Activated CD4-positive, alpha-beta T cell treated with anti-CD3 and anti-CD28 coated beads, Interleukin-2, Interleukin-6, amounts not matched to agents 100 ng/mL and 50 ng/mL, durations not matched to agents 16 hours and 8 hours (primary cell): ENCODE results near the gene ETS1.
"Not testable (repeated sequence)": the region's sequence is repeated elsewhere in the genome, so short reads cannot be mapped to it uniquely, and the experiment has no call there.

Experiments
- DNase-seq: peaks from one replicate; pipeline ENCODE4 v3.0.0-alpha.2; 2020

Gene ETS1

DNA sequence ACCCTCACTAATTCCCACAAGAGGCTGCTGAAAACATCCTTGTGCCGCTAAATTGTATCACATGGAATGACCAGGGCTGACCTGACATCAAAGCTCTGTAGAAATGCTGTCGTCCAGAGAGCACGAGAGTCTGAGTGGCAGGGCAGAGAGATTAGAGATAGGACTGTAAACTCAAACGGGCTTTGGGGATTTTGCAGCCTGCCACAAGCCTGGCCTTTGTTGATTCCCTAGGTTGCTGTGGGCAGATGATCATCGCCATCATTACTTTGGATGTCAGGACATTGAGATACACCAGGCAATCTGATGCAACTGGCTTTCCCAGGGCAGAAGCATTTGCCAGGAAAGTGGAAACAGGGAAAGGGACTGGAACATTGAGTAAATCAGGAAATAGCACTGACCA lies 131.6 kb downstream of the ETS1 start:
- DNase-seq = peak; percentile 8

DNA sequence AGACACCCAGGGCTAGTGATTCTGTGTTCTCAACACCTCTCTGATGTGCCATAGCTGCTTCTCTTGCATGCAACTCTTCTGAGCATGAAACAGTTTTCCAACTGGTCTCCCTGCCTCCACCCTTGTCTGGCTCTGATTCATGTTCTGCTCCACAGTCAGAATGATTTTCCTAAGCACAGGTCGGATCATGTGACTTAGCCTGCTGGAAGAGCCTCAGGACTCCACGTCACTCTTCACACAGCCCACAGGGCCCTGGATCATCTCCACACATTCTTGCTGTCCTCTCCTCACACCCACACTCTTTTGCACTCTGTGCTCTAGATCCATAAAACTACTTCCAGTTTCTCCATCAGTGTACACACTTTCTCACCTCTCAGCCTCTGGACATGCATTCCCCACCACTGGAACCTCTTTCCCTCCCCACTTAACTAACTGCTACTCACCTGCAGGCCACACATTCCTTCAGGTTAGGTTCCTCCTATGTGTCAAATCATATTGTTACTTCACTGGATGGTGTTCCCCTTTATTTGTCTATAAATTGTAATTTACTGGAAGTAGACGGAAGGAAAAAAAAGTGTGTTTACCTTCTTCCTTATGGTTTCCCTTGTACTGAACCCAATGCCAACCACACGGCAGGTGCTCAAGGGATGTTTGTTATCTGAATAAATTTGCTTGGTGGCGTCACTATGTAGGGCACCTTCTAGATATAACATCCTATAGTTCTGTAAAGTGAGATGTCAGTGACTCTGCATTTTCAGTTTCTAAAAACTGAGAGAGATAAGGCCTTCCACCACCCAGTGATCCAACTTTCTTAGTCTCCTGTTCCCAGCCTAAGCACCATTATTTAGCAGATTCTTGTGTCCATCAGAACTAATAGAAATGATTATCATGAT lies 133.7 kb downstream of the ETS1 start:
- DNase-seq = peak; percentile 2

DNA sequence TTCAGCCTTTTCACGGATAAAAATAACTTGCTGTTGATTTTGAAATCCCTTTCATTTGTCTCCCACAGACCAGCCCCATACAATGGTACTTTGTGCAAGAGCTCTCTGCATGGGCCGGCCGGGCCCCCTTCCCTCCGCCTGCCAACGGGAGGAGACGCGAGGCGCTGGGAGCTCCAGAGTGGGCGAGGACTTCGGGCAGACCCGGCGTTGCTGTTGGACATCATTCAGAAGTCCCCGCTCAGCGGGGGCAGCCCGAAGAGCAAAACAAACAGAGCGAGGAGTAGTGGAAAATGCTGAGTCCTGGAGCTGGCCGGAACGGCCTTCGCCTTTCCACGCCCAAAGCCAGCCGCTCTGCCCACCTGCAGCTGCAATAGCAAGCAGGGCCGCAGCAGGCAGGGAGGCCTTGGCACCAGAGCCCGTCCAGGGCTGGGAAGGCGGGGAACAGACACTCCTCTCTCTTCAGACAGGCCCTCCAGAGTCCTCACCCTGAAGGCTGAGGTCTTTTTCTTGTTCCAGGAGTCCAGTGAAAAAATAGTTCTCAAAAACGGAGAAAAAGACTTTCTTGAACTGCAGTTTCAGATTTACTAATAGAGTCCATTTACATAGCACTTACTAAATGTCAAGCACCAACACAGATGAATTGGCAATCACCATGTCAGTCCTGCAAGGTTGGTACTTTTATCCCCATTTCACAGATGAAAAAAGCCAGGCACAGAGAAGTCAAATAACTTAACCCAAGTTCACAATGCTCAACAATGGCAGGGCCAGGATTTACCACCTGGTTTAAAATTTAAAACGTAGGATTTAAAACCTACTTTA lies 135.5 kb downstream of the ETS1 start:
- no peak for DNase-seq

DNA sequence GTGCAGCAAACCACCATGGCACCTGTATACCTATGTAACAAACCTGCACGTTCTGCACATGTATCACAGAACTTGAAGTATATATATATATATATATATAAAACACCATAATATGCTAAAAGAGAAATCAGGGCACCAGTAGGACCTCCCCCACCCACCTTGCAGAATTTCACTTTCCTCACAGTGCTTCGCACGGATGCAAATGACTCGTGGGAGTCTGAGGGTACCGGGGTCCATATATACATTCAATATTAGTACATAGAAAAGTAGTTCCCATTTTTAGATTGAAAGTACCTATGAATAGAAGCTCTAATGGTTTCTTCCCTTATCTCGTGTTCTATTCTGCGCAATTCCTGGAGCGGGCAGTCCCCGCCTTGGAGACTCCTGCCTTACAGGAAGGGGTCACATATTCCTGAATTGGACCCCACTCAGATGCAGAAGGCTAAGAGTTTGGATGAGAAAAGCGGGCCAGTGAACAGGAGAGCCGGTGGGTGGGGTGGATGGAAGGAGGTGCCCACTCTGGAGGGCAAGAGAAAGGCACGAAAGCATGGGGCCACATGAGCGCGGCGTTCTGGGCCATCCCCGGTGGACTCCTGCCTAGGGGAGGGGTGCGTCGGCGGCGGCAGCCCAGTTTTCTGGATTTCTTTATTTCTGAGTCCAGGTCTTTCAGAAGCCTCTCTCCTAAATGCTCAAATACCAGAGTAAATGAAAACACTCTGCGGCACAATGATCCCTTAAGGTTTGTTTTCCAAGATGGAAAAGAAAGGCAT lies 136.3 kb downstream of the ETS1 start:
- DNase-seq = no peak

DNA sequence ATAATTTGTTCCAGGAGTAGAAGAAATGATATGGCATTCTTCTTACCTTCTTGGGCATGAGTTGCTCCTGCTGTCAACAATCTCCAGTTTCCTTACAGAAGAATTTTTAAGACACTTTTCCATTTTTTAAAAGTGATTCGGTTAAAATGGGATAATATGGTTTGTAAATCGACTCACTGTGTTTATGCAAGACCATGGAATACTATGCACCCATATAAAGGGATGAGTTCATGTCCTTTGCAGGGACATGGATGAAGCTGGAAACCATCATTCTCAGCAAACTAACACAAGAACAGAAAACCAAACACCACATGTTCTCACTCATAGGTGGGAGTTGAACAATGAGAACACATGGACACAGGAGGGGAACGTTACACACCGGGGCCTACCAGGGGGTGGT lies 136.9 kb downstream of the ETS1 start:
- DNase-seq = not testable (repeated sequence)

DNA sequence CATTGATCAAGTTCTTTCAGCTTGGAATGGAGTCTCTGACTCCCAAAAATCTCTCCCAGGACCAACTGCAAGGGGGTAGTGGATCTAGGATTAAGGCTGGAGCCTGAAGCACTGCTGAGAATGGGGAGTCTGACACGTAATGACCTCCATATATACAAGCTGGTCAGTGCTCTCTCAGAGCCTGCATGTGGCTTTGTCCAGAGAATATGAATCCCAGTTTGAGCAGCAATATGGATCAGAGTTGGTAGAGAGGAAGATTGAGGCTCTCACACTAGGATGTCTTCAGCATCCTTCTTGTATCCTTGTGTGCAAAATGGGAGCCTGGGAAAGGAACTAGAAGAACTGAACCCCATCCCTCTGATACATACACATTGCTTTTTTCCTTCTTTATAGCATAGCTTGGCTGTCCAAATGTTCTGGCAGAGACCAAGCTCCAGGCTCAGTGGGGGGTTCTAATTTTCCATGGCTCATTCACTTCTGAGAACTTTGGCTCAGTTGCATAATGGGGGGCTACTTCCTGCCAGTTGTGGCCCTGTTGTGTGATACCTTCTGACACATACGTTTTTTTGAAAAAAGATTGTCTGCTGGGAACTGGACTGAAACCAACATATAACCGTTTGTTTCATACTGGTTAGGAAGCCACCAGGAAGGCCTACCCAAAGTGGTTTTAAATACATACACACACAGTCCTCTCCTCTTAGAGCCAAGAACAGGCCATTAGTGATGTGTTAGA lies 138.2 kb downstream of the ETS1 start:
- DNase-seq = no peak

DNA sequence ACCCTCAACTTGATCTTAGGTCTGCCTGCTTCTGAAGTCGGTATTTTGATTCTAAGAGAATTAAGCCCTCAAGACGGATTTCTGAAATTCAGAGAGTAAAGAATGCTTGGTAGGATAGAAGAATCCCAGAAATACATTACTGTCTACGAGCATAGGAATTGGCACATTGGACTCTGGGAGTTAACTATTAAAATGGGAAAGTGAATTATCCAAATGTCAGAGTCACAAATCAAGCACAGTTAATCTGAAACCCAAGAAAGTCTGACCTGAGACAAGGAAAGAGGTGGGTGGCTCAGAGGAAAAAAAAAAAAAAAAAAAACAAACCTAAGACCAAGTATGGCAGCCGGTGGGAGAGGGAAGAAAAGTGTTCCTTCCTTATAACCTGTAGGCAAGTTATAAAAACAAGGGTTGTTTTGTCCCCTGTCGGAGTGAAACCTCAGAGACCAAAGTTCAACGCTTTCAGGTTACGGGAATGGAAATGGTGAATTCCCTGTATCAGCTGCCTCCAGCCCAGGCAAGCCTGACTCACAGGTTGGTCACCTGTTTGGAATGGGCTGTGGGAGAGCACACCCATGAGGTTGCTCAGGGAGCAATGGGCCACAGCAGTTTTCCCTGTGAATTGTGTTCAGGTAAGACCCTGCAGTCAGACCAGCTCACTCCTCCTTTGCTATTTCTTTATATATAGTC lies 139.0 kb downstream of the ETS1 start:
- no peak for DNase-seq

DNA sequence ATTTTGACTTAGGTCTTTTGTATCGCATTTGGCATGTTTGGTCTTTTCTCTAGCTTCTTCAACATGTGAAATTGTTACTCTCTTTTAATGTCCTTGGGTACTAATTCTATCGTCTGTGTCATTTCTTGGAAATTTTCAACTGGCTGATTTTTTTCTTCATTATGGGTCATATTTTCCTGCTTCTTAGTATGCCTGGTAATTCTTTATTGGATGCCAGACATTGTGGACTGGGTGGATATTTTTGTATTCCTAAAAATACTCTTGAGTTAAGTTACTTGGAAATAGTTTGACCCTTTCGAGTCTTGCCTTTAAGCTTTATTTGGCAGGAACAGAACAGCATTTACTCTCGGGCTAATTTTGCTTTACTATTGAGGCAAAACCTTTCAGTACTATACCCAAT lies 140.1 kb downstream of the ETS1 start:
- no peak for DNase-seq

DNA sequence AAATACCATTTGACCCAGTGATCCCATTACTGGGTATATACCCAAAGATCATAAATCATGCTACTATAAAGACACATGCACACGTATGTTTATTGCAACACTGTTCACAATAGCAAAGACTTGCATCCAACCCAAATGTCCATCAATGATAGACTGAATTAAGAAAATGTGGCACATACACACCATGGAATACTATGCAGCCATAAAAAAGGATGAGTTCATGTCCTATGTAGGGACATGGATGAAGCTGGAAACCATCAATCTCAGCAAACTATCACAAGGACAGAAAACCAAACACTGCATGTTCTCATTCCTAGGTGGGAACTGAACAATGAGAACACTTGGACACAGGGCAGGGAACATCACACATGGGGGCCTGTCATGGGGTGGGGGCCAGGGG lies 141.4 kb downstream of the ETS1 start:
- DNase-seq = not testable (repeated sequence)

DNA sequence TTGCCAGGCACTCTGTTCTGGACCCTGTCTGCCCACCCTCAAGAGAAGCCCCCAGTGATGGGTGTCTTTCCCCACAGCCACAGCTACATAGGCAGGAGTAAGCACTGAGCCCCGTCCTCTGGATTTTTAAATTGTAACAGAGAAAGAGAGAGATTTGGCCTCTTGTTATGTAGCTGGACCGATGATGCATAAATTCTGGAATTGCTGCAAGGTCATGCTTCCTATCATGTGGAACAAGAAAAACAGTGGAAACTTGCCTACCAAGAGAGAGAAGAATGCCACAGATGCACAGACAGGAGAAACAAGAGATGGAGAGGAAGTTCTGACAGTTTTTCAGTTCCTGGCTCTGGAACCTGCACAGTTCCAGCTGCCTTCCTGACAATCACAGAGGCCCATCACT lies 150.2 kb downstream of the ETS1 start:
- DNase-seq = no peak

DNA sequence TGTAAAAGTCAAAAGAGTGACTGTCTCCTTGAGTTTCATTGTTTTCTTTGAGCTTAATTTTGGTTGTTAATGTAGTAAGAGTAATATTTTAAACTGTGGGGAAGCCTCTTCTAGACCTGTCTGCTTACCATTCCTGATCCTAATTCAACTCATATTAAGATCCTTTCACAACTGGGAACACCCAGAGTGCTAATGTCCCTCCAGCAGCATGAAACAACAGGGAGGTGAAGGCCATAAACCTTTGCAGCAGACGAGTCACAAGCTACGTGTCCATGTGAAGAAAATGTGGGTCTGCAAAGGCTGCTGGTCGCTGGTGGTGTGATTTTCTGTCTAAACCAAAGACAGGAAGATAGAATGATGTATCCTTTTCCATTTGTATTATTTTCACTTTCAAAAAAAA lies 152.5 kb downstream of the ETS1 start:
- no peak for DNase-seq

DNA sequence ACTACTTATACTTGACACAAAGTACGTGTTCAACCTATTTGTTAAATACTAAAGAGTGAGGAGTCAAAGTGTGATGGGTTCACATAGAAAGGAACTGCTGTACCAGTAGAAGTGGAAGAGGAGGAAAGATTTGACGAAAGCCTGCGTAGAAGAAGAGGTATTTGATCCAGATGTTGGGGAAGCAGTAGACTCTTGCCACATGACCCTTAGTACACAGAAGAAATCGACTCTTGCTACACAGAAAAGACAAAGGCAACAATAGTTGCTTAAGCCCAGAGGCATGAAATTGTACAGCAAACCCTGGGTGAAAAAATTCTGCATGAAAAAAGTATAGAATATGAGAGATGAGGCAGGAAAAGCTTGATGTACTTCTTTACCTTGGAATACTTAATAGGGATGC lies 152.9 kb downstream of the ETS1 start:
- DNase-seq = no peak

DNA sequence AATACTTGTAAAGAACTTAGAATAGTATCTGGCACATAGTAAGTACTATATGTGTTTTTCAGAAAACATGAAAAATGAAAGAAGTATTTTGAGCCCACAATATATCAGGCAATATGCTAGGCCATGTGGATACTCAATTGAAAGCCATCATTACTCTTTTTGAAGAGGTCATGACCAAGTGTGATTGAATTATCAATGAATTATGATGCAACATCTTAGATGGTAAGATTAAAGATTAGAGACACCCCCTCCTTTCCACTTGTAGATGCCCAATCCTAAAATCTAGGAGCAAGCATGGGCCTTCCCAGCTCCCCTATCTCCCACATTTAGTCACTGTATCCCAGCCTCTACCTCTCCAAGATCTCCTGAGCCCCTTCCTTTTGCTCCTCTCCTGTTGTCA lies 154.4 kb downstream of the ETS1 start:
- no peak for DNase-seq

DNA sequence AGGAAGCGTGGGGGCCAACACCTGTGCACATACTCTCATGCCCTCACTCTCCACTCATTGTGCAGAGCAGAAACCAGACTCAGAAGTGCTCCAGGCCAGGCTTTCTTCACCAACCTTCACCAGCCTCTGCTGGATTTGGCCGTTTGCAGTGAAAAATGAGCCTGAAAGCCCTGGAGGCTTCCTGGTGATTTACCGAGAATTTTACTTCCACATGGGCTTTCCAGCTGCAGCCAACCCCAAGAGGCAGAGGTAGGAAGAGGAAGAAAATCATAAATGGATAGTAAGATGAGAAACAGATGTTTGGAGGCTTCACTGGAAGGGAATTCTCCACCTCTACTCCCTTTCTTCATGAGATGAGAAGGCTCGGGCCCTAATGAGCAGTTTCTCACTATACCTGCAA lies 155.4 kb downstream of the ETS1 start:
- no peak for DNase-seq

DNA sequence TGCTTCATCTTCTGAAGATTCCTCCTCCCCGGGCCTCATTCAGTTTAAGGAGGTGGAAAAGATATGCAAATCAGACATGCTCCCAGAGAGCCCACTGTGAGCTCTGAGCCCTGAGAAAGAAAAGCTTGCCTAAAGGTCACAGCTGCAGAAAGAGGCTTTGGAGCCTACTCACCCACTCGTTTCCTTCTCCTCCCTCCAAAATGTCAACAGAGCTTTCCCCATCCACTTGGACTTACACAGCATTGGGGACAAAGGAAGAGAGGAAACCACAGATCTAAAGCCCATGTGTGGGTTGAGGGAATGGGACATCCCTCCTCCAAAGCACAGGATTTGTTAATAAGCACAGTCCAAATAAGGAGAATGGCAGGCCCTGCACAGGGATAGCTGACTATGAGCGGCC lies 158.4 kb downstream of the ETS1 start:
- no peak for DNase-seq

DNA sequence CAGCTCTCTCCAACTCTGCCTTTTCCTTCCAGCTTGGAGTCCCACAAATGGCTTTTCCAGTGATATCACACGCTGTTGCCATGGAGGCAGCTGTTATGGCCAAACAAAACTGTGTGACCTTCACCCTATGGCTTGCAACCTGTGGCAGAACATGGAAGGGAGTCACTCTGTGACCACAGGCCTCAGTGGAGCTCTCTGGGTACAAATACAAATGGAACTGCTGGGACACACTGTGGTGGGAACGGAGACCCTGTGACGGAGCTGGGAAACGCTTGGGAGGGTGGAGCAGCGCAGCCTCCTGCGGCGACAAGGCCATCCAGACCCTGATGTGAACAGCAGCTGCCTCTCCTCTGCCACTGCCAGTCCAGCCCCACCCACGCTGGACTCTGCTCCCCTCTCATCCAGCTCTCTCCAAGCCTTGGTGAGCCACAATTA lies 162.5 kb downstream of the ETS1 start:
- DNase-seq = no peak

DNA sequence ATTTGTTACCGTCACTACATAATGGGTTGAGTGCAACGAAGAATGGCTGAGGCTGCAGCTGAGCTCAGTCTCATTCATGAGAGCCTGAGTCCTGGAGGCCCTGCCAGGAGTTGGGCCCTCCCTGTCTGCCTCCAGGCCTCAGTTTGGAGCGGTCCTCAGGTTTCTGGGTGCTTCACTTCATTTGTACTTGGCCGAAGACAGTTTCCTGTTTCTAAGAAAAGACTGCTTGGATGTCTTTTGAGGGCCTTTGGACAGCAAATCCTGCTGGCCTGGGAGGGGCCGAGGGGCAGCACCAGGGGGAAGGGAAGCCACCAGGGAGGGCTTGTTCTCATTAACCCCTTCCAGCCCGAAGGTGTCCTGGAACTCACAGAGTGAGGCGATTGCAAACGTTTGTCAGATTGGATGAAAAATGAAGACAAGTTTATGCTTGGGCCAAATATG lies 163.1 kb downstream of the ETS1 start:
- no peak for DNase-seq

DNA sequence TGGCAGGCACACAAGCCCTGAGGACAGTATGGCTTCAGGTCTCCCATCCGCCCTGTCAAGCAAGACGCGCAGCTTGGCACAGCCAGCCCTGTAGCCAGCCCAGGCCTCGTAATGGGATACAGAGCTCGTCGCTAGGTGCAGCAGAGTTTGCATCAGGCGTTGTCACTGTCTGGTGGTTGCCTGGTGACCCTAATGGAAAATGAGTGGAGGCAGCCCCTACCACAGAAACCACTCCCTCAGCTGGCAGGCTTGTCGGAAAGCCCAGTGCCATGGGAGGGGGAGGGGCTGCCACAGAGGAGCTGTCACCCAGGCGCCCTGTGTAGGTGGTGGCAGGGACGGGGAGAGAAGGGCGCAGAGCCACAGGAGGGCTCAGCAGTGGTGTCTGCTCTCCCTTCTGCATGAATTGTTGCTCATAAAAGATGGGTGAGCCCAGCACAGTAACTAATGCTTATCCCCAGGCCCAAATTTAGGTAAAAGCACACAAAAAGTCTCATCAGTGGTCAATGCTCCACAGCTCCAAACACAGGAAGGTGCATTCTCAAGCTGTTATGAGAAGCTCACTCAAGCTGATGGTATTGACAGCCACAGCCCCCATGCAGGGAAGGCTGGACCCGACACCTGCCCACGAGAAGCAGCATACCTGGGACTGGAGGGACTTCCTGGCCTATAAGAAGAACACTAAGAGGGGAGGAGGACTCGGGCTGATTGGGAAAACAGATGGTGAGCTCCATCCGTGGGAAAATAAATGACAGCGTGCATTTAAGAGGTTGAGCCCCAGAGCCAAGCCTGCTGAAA lies 164.6 kb downstream of the ETS1 start:
- DNase-seq = peak; percentile 91

DNA sequence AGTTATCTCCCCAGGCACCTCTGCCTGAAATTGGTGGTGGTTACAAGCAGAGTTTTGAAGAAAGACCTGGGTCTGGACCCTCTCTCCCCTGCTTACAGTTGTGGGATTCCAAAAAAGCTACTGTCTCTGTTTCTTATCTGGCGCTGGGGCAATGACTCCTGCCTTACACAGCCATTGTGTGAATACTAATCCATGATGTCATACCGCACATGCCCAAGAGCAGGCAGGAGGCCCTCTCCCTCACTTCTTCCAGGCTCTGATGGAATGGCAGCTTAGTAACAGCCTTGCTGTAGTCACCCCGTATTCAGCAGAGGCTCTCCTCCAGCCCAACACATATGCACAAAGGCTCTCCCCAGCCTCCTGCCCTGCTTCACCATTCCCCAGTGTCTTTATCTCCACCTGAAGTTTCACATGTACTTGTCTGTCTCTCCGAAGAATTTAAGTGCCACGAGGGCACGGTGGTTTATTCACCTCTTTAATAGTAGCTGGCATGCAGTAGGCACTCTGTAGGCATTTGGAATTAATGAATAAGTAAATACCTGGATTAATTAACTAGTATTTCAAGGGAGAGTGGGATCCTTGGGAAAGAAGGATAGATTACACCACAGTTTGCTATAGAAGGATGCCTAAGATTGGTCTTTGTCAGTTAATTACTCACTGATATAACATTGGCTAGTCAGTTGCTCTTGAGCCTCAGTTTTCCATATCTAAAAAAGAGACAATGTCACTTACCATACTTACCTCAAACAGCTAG lies 165.6 kb downstream of the ETS1 start:
- no peak for DNase-seq

DNA sequence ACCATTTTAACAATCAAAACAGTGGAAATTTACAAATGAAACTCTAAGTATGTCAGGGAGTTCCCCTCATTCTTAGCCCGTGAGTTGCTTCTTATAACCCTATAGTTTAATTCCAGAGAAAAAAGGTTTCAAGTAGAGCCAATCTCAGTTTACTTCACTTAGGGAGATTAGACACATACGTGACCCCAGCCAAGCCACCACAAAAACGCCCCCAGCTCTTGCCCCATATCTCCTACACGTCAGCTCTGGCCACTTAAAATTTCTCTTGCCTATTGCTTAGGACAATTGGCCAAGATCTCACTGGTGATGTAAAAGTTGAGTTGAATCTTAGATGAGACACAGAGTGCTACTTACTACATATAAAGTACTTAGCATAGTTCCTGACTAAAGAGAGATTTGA lies 166.4 kb downstream of the ETS1 start:
- no peak for DNase-seq
